Heart right ventricle (tissue), 16 donors: ENCODE measurements around the gene HARBI1. TPM values are rescaled to one million over a fixed set of nuclear protein-coding genes. Genes with fewer than 3 reads are reported as not detected.
A peak's percentile ranks its signal among the peaks of the same experiment; 100 is the strongest.

Source experiments
- ATAC-seq, 8 donors: fragments of 200-7000 bp; cut with Tn5 transposase; one replicate each; pipeline ENCODE4 v1.9.1; 2020; ENCODE audit warnings: mild to moderate bottlenecking in 8 of 8, moderate library complexity in 8 of 8, moderate number of reproducible peaks in 1 of 8
- DNase-seq, 2 donors: peaks; one replicate each; pipeline ENCODE4 v3.0.0-alpha.2; 2020
- H3K27ac ChIP-seq, 10 donors: fragments of 200-600 bp; sonication (generic) in 2 of 10; one replicate each; pipeline versions ENCODE4 v1.5.0 to v1.8.0; 2020 to 2022; ENCODE audit warnings: mild to moderate bottlenecking in 3 of 10
- H3K27me3 ChIP-seq, 7 donors: fragments of 200-600 bp; one replicate each; pipeline ENCODE4 v1.8.0; 2021 to 2022; ENCODE audit warnings: mild to moderate bottlenecking in 2 of 7
- H3K36me3 ChIP-seq, 9 donors: fragments of 200-600 bp; sonication (generic) in 1 of 9; one replicate each; pipeline versions ENCODE4 v1.5.0 to v1.8.0; 2020 to 2022; ENCODE audit warnings: mild to moderate bottlenecking in 2 of 9
- H3K4me1 ChIP-seq, 9 donors: fragments of 200-600 bp; sonication (generic) in 1 of 9; one replicate each; pipeline versions ENCODE4 v1.5.0 to v1.8.0; 2020 to 2022; ENCODE audit warnings: mild to moderate bottlenecking in 4 of 9
- H3K4me3 ChIP-seq, 10 donors: fragments of 200-600 bp; sonication (generic) in 2 of 10; one replicate each; pipeline versions ENCODE4 v1.5.0 to v1.8.0; 2020 to 2022; ENCODE audit warnings: mild to moderate bottlenecking in 7 of 10, moderate library complexity in 2 of 10
- H3K9me3 ChIP-seq, 11 donors: fragments of 200-600 bp in 10 of 11; sonication (generic) in 2 of 11; one replicate each; pipeline versions ENCODE4 v1.5.0 to v1.8.0; 2013 to 2022; ENCODE audit warnings: mild to moderate bottlenecking in 2 of 11, control low read depth in 1 of 11, moderate library complexity in 1 of 11
- CTCF ChIP-seq, 9 donors: fragments of 200-600 bp; sonication (generic) in 2 of 9; IDR thresholded peaks; one replicate each; pipeline versions ENCODE4 v1.5.0 to v1.8.0; 2021 to 2022; ENCODE audit warnings: antibody characterized with exemption in 9 of 9, mild to moderate bottlenecking in 5 of 9, moderate library complexity in 1 of 9
- WGBS, 2 donors: extraction: QIAGEN DNeasy Blood & Tissue Kit; methylation state at CpG; one replicate each; pipeline ENCODE4 v1.1.7; 2013; ENCODE audit warnings: inconsistent platforms in 1 of 2; 5-methylcytosine and 5-hydroxymethylcytosine counted together
- intact Hi-C, 10 donors: fragments of 100-400 bp; cut with DNase I; formaldehyde crosslinking; loops; one replicate each; pipeline versions ENCODE4 v1.11.1 to v1.14.2; 2022
- polyA plus RNA-seq, 2 donors: library from polyadenylated mRNA; stranded (reverse); fragments of 200-250 nt; gene quantifications; one replicate each; pipeline ENCODE4 v1.2.3, GENCODE V29; 2013
- total RNA-seq, 10 donors: library from RNA; stranded (reverse); fragmentation: NEBNext Ultra II Directional in 3 of 10; extraction: Animal tissue kit (Norgen Biotek cat#: 25700) in 3 of 10; gene quantifications; one replicate each; pipeline versions ENCODE4 v1.2.1 to v1.2.4, GENCODE V29; 2021 to 2023
- donor health status: Arrhythmogenic right ventricular cardiomyopathy.
- donor health status: ischemic (EF 13 %, LVEDD 7.1; RV severe dilation, severe dysfunction).
- donor health status: healthy with polysubstance abuse.
- donor health status: DM: no; HTN: yes; CAD: no.
- donor health status: DM: no; HTN: no; CAD: no.
- donor health status: ischemic (EF 25% LVEDD 6.9; RV normal size, moderate dysfunction).
- donor health status: ischemic (EF 25% LVEDD 5.7; RV mildly dilated, moderate dysfunction).
- donor health status: healthy.
- donor health status: DM: yes; HTN: yes; CAD: no.
- donor health status: Ischemic cardiomyopathy.
- donor health status: ischemic (EF 35%, LVEDD 5.7; RV mildly dilated, moderate dysfunction).
- donor health status: nonischemic (EF 11% LVEDD 7.7; RV severe dilation, severe dysfunction).
- donor health status: DM: yes; HTN: yes; CAD: no.
- donor health status: PGD.
- donor health status: ischemic (EF 29% LVEDD 5.4; RV normal size, mild dysfunction).
- donor health status: nonischemic (EF 23%, LVEDD 6.1; RV moderate dilation, normal function).

The HARBI1 gene
- total and polyA plus RNA-seq, 12 donors = 1.7 to 4.4 (median 3.0) TPM

GRCh38 chr11:46659908-46660307 lies 42.9 kb upstream of the HARBI1 start:
- ATAC-seq (peak in 3 of 8 donors; percentile 25 to 59 (median 39)), DNase-seq (no peak)
- 80 to 83% methylated on average over 1 of the region's 1 CpG for WGBS, 2 donors
- TF ChIP-seq CTCF (IDR thresholded peaks at IDR 0.05) = no peak
- Histone ChIP-seq H3K27ac (peak overlapping the region in 6 of 10 donors; percentile 11 to 49 (median 32)), H3K9me3 (no peaks in the 10 kb centered on the region), H3K36me3 (peaks cover 0 to 100% (median 45%) of the 10 kb centered on the region in 9 donors), H3K4me1 (peaks cover 3 to 38% (median 23%) of the 10 kb centered on the region in 9 donors), H3K4me3 (no peak overlapping the region), H3K27me3 (no peaks in the 10 kb centered on the region)
- intact Hi-C loops = no loop called here

GRCh38 chr11:46658259-46658658 lies 41.2 kb upstream of the HARBI1 start:
- Histone ChIP-seq H3K4me1 (peaks cover 3 to 23% (median 15%) of the 10 kb centered on the region in 9 donors), H3K4me3 (no peak overlapping the region), H3K27ac (peak overlapping the region in 6 of 10 donors; percentile 14 to 59 (median 38)), H3K36me3 (peaks cover 0 to 100% (median 57%) of the 10 kb centered on the region in 9 donors), H3K27me3 (no peaks in the 10 kb centered on the region), H3K9me3 (no peaks in the 10 kb centered on the region)
- WGBS, 2 donors = 86 to 88% methylated on average over 4 of the region's 4 CpGs
- ATAC-seq (peak in 4 of 8 donors; percentile 10 to 72 (median 36)), DNase-seq (no peak)
- intact Hi-C loops = no loop called here
- TF ChIP-seq CTCF (IDR thresholded peaks at IDR 0.05) = no peak

GRCh38 chr11:46657186-46657585 lies 40.2 kb upstream of the HARBI1 start:
- H3K9me3 ChIP-seq = no peaks in the 10 kb centered on the region
- H3K27ac ChIP-seq = peak overlapping the region in 6 of 10 donors; percentile 4 to 68 (median 52)
- ATAC-seq = peak in 4 of 8 donors; percentile 34 to 77 (median 70)
- no peak overlapping the region for H3K4me3 ChIP-seq
- no peak for DNase-seq
- intact Hi-C loops = no loop called here
- TF ChIP-seq CTCF (IDR thresholded peaks at IDR 0.05) = no peak
- H3K36me3 ChIP-seq = peaks cover 0 to 100% (median 64%) of the 10 kb centered on the region in 9 donors
- no peaks in the 10 kb centered on the region for H3K27me3 ChIP-seq
- peaks cover 3 to 23% (median 15%) of the 10 kb centered on the region in 9 donors for H3K4me1 ChIP-seq
- WGBS, 2 donors = 72 to 78% methylated on average over 3 of the region's 3 CpGs

GRCh38 chr11:46655631-46656030 lies 38.6 kb upstream of the HARBI1 start:
- no peak overlapping the region for H3K4me3 ChIP-seq
- no peak for DNase-seq
- no peaks in the 10 kb centered on the region for H3K27me3 ChIP-seq
- no peaks in the 10 kb centered on the region for H3K9me3 ChIP-seq
- H3K27ac ChIP-seq = peak overlapping the region in 2 of 10 donors; percentile 21 to 44
- no peak for TF ChIP-seq CTCF (IDR thresholded peaks at IDR 0.05)
- H3K36me3 ChIP-seq = peaks cover 0 to 100% (median 70%) of the 10 kb centered on the region in 9 donors
- 80 to 81% methylated on average over 4 of the region's 4 CpGs for WGBS, 2 donors
- H3K4me1 ChIP-seq = peaks cover 3 to 25% (median 15%) of the 10 kb centered on the region in 9 donors
- intact Hi-C loops = no loop called here
- ATAC-seq = no peak
